Measurements from ENCODE around the gene DIAPH2.
"Not testable (repeated sequence)": the region's sequence is repeated elsewhere in the genome, so short reads cannot be mapped to it uniquely, and the experiment has no call there.

The DIAPH2 gene

GRCh38 chrX:96715481-96715880 is 30.8 kb downstream of the DIAPH2 start:
- peak; percentile 2 for DNase-seq (ENCODE audit: low spot score)

GRCh38 chrX:96719161-96719875 is 34.7 kb downstream of the DIAPH2 start:
- no peak for DNase-seq (ENCODE audit: low spot score)

GRCh38 chrX:96721354-96721753 is 36.7 kb downstream of the DIAPH2 start:
- no peak for DNase-seq (ENCODE audit: low spot score)

- DNase-seq (ENCODE audit: low spot score): no peak
Observed at GRCh38 chrX:96722781-96723180, 38.1 kb downstream of the DIAPH2 start.

GRCh38 chrX:96729053-96729452 is 44.4 kb downstream of the DIAPH2 start:
- DNase-seq (ENCODE audit: low spot score): no peak

GRCh38 chrX:96729868-96730643 is 45.4 kb downstream of the DIAPH2 start:
- DNase-seq (ENCODE audit: low spot score): no peak

- DNase-seq (ENCODE audit: low spot score): not testable (repeated sequence)
Observed at GRCh38 chrX:96731000-96731399, 46.4 kb downstream of the DIAPH2 start.

GRCh38 chrX:96743367-96744073 is 58.9 kb downstream of the DIAPH2 start:
- DNase-seq (ENCODE audit: low spot score): no peak

GRCh38 chrX:96752781-96753180 is 68.1 kb downstream of the DIAPH2 start:
- no peak for DNase-seq (ENCODE audit: low spot score)

- DNase-seq (ENCODE audit: low spot score): no peak
Observed at GRCh38 chrX:96753230-96753629, 68.6 kb downstream of the DIAPH2 start.

GRCh38 chrX:96756491-96756890 is 71.8 kb downstream of the DIAPH2 start:
- no peak for DNase-seq (ENCODE audit: low spot score)

- DNase-seq (ENCODE audit: low spot score): no peak
Observed at GRCh38 chrX:96761566-96761965, 76.9 kb downstream of the DIAPH2 start.

GRCh38 chrX:96763608-96764007 is 79.0 kb downstream of the DIAPH2 start:
- no peak for DNase-seq (ENCODE audit: low spot score)

GRCh38 chrX:96764864-96765263 is 80.2 kb downstream of the DIAPH2 start:
- no peak for DNase-seq (ENCODE audit: low spot score)

- peak; percentile 7 for DNase-seq (ENCODE audit: low spot score)
Observed at GRCh38 chrX:96770315-96770714, 85.7 kb downstream of the DIAPH2 start.

GRCh38 chrX:96771486-96771885 is 86.8 kb downstream of the DIAPH2 start:
- DNase-seq (ENCODE audit: low spot score): no peak

- DNase-seq (ENCODE audit: low spot score): no peak
Observed at GRCh38 chrX:96774116-96774515, 89.5 kb downstream of the DIAPH2 start.

- DNase-seq (ENCODE audit: low spot score): peak; percentile 8
Observed at GRCh38 chrX:96776966-96777365, 92.3 kb downstream of the DIAPH2 start.

- peak; percentile 29 for DNase-seq (ENCODE audit: low spot score)
Observed at GRCh38 chrX:96791559-96791958, 106.9 kb downstream of the DIAPH2 start.

GRCh38 chrX:96792047-96792446 is 107.4 kb downstream of the DIAPH2 start:
- DNase-seq (ENCODE audit: low spot score): no peak

GRCh38 chrX:96798982-96799381 is 114.3 kb downstream of the DIAPH2 start:
- no peak for DNase-seq (ENCODE audit: low spot score)

GRCh38 chrX:96807318-96807717 is 122.7 kb downstream of the DIAPH2 start:
- no peak for DNase-seq (ENCODE audit: low spot score)

GRCh38 chrX:96820935-96821334 is 136.3 kb downstream of the DIAPH2 start:
- DNase-seq (ENCODE audit: low spot score): no peak

Data from AG20443 (cell line).